Limb (tissue), 2 donors: Measurements from ENCODE around the gene MRPS12.

ENCODE experiments used
- DNase-seq, 2 donors: peaks; one replicate each; pipeline ENCODE4 v3.0.0-alpha.2; 2016; ENCODE audit errors: extremely low spot score in 2 of 2

The MRPS12 gene

GRCh38 chr19:38911388-38912001 lies 19.2 kb upstream of the MRPS12 start:
- no peak for DNase-seq

GRCh38 chr19:38912600-38913514 lies 17.9 kb upstream of the MRPS12 start:
- no peak for DNase-seq

GRCh38 chr19:38913958-38914357 lies 16.8 kb upstream of the MRPS12 start:
- DNase-seq: no peak

GRCh38 chr19:38915329-38916321 lies 15.1 kb upstream of the MRPS12 start:
- DNase-seq: no peak

GRCh38 chr19:38917516-38917915 lies 13.2 kb upstream of the MRPS12 start:
- DNase-seq: no peak

GRCh38 chr19:38917921-38918491 lies 12.7 kb upstream of the MRPS12 start:
- no peak for DNase-seq

GRCh38 chr19:38918526-38918925 lies 12.2 kb upstream of the MRPS12 start:
- DNase-seq: no peak

GRCh38 chr19:38919837-38920601 lies 10.7 kb upstream of the MRPS12 start:
- no peak for DNase-seq

- no peak for DNase-seq
Measured at GRCh38 chr19:38920602-38921419, 9.9 kb upstream of the MRPS12 start.

- DNase-seq: no peak
Measured at GRCh38 chr19:38921420-38922274, 9.1 kb upstream of the MRPS12 start.

- no peak for DNase-seq
Measured at GRCh38 chr19:38922482-38922881, 8.3 kb upstream of the MRPS12 start.

- no peak for DNase-seq
Measured at GRCh38 chr19:38924388-38924787, 6.4 kb upstream of the MRPS12 start.

- no peak for DNase-seq
Measured at GRCh38 chr19:38928391-38929001, 2.2 kb upstream of the MRPS12 start.

- DNase-seq: peak; percentile 94 to 98
Measured at GRCh38 chr19:38929929-38930775, 592 bp upstream of the MRPS12 start, which contains the start of gene SARS2. TSS of gene SARS2 (minus strand) at chr19:38930763. CDS start at chr19:38930736, 27 bp downstream.

- DNase-seq: no peak
Measured at GRCh38 chr19:38931521-38931793, 713 bp downstream of the MRPS12 start.

- no peak for DNase-seq
Measured at GRCh38 chr19:38932425-38933179, 1.9 kb downstream of the MRPS12 start.

- no peak for DNase-seq
Measured at GRCh38 chr19:38933544-38933943, 2.8 kb downstream of the MRPS12 start.
